H1 (cell line): ENCODE results near the gene IRF2BP1. TPM values are rescaled to one million over a fixed set of nuclear protein-coding genes. Genes with fewer than 3 reads are reported as not detected.

ENCODE experiments used
- CTCF ChIA-PET: fragments of 300-600 bp; sonication (Branson Sonifier 250); formaldehyde crosslinking; loops from one replicate; lab custom pipeline; 2021; ENCODE audit not compliant: partially characterized antibody; lab: Charles Lee
- POLR2A ChIA-PET: fragments of 300-600 bp; sonication (Branson Sonifier 250); formaldehyde crosslinking; loops from one replicate; lab custom pipeline; 2021; ENCODE audit warnings: inconsistent platforms; ENCODE audit not compliant: partially characterized antibody; lab: Charles Lee
- DNase-seq, 2 experiments: peaks; one replicate each; pipeline versions ENCODE4 v3.0.0 to v3.0.0-alpha.2; 2010 to 2022; ENCODE audit warnings: low spot score in 2 of 2, low read depth in 1 of 2, mixed read lengths in 1 of 2
- FAIRE-seq: peaks from 2 replicates; lab custom pipeline; 2011; peaks lifted over from hg19 to GRCh38; lab: Jason Lieb, UNC
- H2AFZ ChIP-seq: 2 replicates; pipeline ENCODE4 v1.8.1; 2012; ENCODE audit warnings: low read length, inconsistent platforms
- H2AK5ac ChIP-seq: 2 replicates; pipeline ENCODE4 v1.6.1; 2013; ENCODE audit warnings: low read depth, low read length
- H2BK120ac ChIP-seq: replicated peaks from 2 replicates; pipeline ENCODE3; 2013; ENCODE audit warnings: low read depth, low read length, inconsistent platforms
- H2BK12ac ChIP-seq: 2 replicates; pipeline ENCODE4 v1.6.1; 2013; ENCODE audit warnings: low read depth, low read length
- H2BK15ac ChIP-seq: 2 replicates; pipeline ENCODE4 v1.6.1; 2013; ENCODE audit warnings: low read length
- H2BK20ac ChIP-seq: 2 replicates; pipeline ENCODE4 v1.6.1; 2013; ENCODE audit warnings: low read length
- H2BK5ac ChIP-seq: 2 replicates; pipeline ENCODE4 v1.6.1; 2013; ENCODE audit warnings: low read depth, low read length
- H3K14ac ChIP-seq: 2 replicates; pipeline ENCODE4 v1.6.1; 2013; ENCODE audit warnings: inconsistent platforms; ENCODE audit not compliant: insufficient read length
- H3K18ac ChIP-seq: 2 replicates; pipeline ENCODE4 v1.6.1; 2013; ENCODE audit warnings: low read length; ENCODE audit errors: extremely low read depth
- H3K23ac ChIP-seq: 2 replicates; pipeline ENCODE4 v1.6.1; 2013; ENCODE audit warnings: inconsistent platforms; ENCODE audit not compliant: insufficient read length
- H3K23me2 ChIP-seq: 2 replicates; pipeline ENCODE4 v1.6.1; 2013; ENCODE audit warnings: low read depth, low read length
- H3K27ac ChIP-seq: 2 replicates; pipeline ENCODE4 v1.6.1; 2011; ENCODE audit warnings: low read depth, low read length, inconsistent platforms
- H3K27me3 ChIP-seq, 4 experiments: replicated peaks in 1 of 4; 1 replicate in 1 of 4; 2 replicates in 3 of 4; pipeline versions ENCODE4 v1.6.1 to v1.8.1; 2011 to 2013; ENCODE audit warnings: low read length in 3 of 4, mild to moderate bottlenecking in 3 of 4, inconsistent platforms in 2 of 4, mixed read lengths in 2 of 4, moderate library complexity in 1 of 4; ENCODE audit not compliant: control insufficient read depth in 3 of 4, insufficient read depth in 3 of 4; ENCODE audit errors: extremely low read depth in 1 of 4
- H3K36me3 ChIP-seq, 4 experiments: 2 replicates each; pipeline versions ENCODE4 v1.6.1 to v1.8.1; 2011 to 2013; ENCODE audit warnings: mild to moderate bottlenecking in 4 of 4, low read length in 3 of 4, moderate library complexity in 2 of 4, control low read depth in 1 of 4, inconsistent platforms in 1 of 4; ENCODE audit not compliant: insufficient read depth in 4 of 4, control insufficient read depth in 2 of 4
- H3K4ac ChIP-seq: replicated peaks from 2 replicates; pipeline ENCODE3; 2013; ENCODE audit warnings: low read length, low read depth, mixed read lengths, inconsistent platforms; ENCODE audit not compliant: insufficient read length
- H3K4me1 ChIP-seq, 4 experiments: replicated peaks in 1 of 4; 1 replicate in 1 of 4; 2 replicates in 3 of 4; pipeline versions ENCODE4 v1.6.1 to v1.8.1; 2011 to 2013; ENCODE audit warnings: low read length in 3 of 4, inconsistent platforms in 2 of 4, mixed read lengths in 1 of 4; ENCODE audit not compliant: insufficient read depth in 4 of 4, control insufficient read depth in 3 of 4
- H3K4me2 ChIP-seq, 2 experiments: 2 replicates each; pipeline versions ENCODE4 v1.6.1 to v1.8.1; 2011 to 2013; ENCODE audit warnings: low read depth in 2 of 2, low read length in 2 of 2, control low read depth in 1 of 2, inconsistent platforms in 1 of 2, mild to moderate bottlenecking in 1 of 2; ENCODE audit not compliant: insufficient read depth in 1 of 2
- H3K4me3 ChIP-seq, 4 experiments: fragments of 200-600, 300-600 bp in 1 of 4; sonication (generic), shearing (Covaris generic), sonication (Bioruptor Twin) in 1 of 4; 2 replicates each; pipeline versions ENCODE4 v1.5.1 to v1.8.1; 2011 to 2016; ENCODE audit warnings: low read length in 4 of 4, low read depth in 3 of 4, control low read depth in 2 of 4, inconsistent platforms in 2 of 4, mild to moderate bottlenecking in 2 of 4, mixed read lengths in 1 of 4, moderate library complexity in 1 of 4; ENCODE audit not compliant: insufficient read depth in 2 of 4; ENCODE audit errors: extremely low read depth in 1 of 4
- H3K56ac ChIP-seq: replicated peaks from 2 replicates; pipeline ENCODE3; 2013; ENCODE audit warnings: low read depth, mild to moderate bottlenecking, mixed read lengths, low read length, inconsistent platforms; ENCODE audit not compliant: insufficient read length
- H3K79me1 ChIP-seq: 2 replicates; pipeline ENCODE4 v1.6.1; 2013; ENCODE audit warnings: low read depth, low read length, control low read depth
- H3K79me2 ChIP-seq, 2 experiments: 2 replicates each; pipeline versions ENCODE4 v1.6.1 to v1.8.1; 2012 to 2013; ENCODE audit warnings: low read length in 2 of 2, mild to moderate bottlenecking in 2 of 2, inconsistent platforms in 1 of 2; ENCODE audit not compliant: insufficient read depth in 2 of 2, control insufficient read depth in 1 of 2
- H3K9ac ChIP-seq, 4 experiments: replicated peaks in 1 of 4; 1 replicate in 1 of 4; 2 replicates in 3 of 4; pipeline versions ENCODE4 v1.6.1 to v1.8.1; 2011 to 2013; ENCODE audit warnings: low read depth in 3 of 4, low read length in 3 of 4, control low read depth in 2 of 4, mild to moderate bottlenecking in 2 of 4, moderate library complexity in 2 of 4, inconsistent platforms in 1 of 4; ENCODE audit errors: extremely low read depth in 1 of 4
- H3K9me3 ChIP-seq, 2 experiments: 2 replicates each; pipeline versions ENCODE4 v1.6.1 to v1.8.1; 2012 to 2013; ENCODE audit warnings: mild to moderate bottlenecking in 2 of 2, moderate library complexity in 2 of 2, control low read depth in 1 of 2, inconsistent platforms in 1 of 2, low read depth in 1 of 2, low read length in 1 of 2, mixed read lengths in 1 of 2; ENCODE audit not compliant: insufficient read depth in 2 of 2
- H4K20me1 ChIP-seq, 2 experiments: replicated peaks in 1 of 2; 2 replicates each; pipeline versions ENCODE3 to v1.8.1; 2011 to 2013; ENCODE audit warnings: inconsistent platforms in 2 of 2, low read length in 2 of 2, mild to moderate bottlenecking in 1 of 2; ENCODE audit not compliant: insufficient read depth in 2 of 2, control insufficient read depth in 1 of 2
- H4K5ac ChIP-seq: 2 replicates; pipeline ENCODE4 v1.6.1; 2013; ENCODE audit warnings: low read length, low read depth, mixed read lengths, inconsistent platforms; ENCODE audit not compliant: insufficient read length
- H4K8ac ChIP-seq: 2 replicates; pipeline ENCODE4 v1.8.0; 2013; ENCODE audit warnings: mild to moderate bottlenecking, moderate library complexity, low read length, inconsistent platforms; ENCODE audit not compliant: insufficient read depth; ENCODE audit errors: extremely low read depth
- H4K91ac ChIP-seq: replicated peaks from 2 replicates; pipeline ENCODE3; 2013; ENCODE audit warnings: low read length, mixed read lengths, inconsistent platforms; ENCODE audit not compliant: insufficient read length
- SP4 ChIP-seq: IDR thresholded peaks from 2 replicates; pipeline ENCODE4 v1.6.1; 2012; ENCODE audit warnings: low read length, inconsistent platforms
- TAF1 ChIP-seq: IDR thresholded peaks from 2 replicates; pipeline ENCODE4 v1.6.1; 2011; ENCODE audit warnings: mild to moderate bottlenecking, low read depth, low read length
- TBP ChIP-seq: IDR thresholded peaks from 2 replicates; pipeline ENCODE4 v1.6.1; 2011; ENCODE audit warnings: low read depth, low read length, improper control_type of control experiment
- WGBS, 2 experiments: shearing (Covaris generic) in 1 of 2; methylation state at CpG; one replicate each; pipeline versions ENCODE4 v1.1.6 to v1.1.7; 2013 to 2015; ENCODE audit warnings: low lambda C conversion rate in 2 of 2, mixed read lengths in 2 of 2, inconsistent platforms in 1 of 2, low coverage in 1 of 2, missing lambda C conversion rate in 1 of 2; ENCODE audit not compliant: insufficient replicate concordance in 2 of 2, insufficient coverage in 1 of 2, insufficient read length in 1 of 2; ENCODE audit errors: extremely low coverage in 1 of 2, missing lambda C conversion rate in 1 of 2; 5-methylcytosine and 5-hydroxymethylcytosine counted together
- polyA plus RNA-seq, 7 experiments: library from polyadenylated mRNA; depleted of rRNA in 3 of 7; stranded (reverse) in 5 of 7; unstranded in 2 of 7; fragments of >200 nt in 5 of 7; fragments of 200-250 nt in 2 of 7; gene quantifications; 1 replicate in 5 of 7; 2 replicates in 1 of 7; 4 replicates in 1 of 7; pipeline versions ENCODE4 v1.2.1 to v1.2.3, GENCODE V29; 2011 to 2013; ENCODE audit warnings: missing spikeins in 2 of 7, mixed read lengths in 2 of 7
- total RNA-seq: library from RNA; stranded (reverse); fragmentation: NEBNext Ultra II Directional; extraction: Animal tissue kit (Norgen Biotek cat#: 25700); gene quantifications from 2 replicates; pipeline ENCODE4 v1.2.1, GENCODE V29; 2021

The IRF2BP1 gene
- total and polyA plus RNA-seq, 2 of the 8 experiments (the other 6 are each of a cell fraction or from before 2014, with no cell fraction given), result 12.1 to 24.4 TPM

DNA sequence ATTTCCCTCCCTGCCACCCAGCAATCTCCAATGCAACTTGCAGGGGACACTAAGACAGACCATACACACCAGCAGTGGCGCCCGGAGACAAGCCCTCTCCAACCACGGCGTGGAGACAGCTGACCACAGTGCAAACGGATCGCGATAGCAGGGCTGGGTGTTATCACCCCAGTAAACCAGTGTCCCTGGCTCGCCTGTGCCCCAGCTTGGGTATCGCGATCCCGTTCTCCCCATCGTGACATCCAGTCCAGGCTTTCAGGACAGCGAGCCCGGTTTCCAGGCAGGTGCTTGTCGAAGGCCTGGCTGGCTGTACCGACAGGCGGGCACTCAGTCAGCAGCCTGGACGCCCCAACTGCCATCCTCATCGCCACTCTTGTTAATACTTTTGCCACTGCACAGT lies 49.3 kb upstream of the IRF2BP1 start:
- Histone ChIP-seq H2BK120ac (no peak overlapping the region), H2BK5ac (no peak overlapping the region; the same call in 1 of the 2 replicates), H3K14ac (no peak overlapping the region), H3K36me3 (peaks cover 0 to 5% (median 0%) of the 10 kb centered on the region in 4 experiments; a peak in 2 of 8 replicates), H3K27me3 (0 out of 7 replicates have a peak, but pooled peaks cover 0 to 2% (median 0%) of the 10 kb centered on the region in 4 experiments), H3K4ac (no peak overlapping the region), H3K4me2 (no peak overlapping the region), H3K79me1 (no peaks in the 10 kb centered on the region), H4K8ac (no peak overlapping the region), H3K4me3 (no peak overlapping the region), H3K27ac (no peak overlapping the region), H3K9me3 (no peaks in the 10 kb centered on the region), H2AK5ac (no peak overlapping the region), H2BK12ac (peak overlapping the region; percentile 33; the same call in 1 of the 2 replicates), H3K79me2 (no peaks in the 10 kb centered on the region), H2BK15ac (no peak overlapping the region), H3K18ac (no peak overlapping the region), H4K20me1 (peaks cover 0 to 2% of the 10 kb centered on the region in 2 experiments), H3K23ac (no peak overlapping the region), H3K9ac (no peak overlapping the region), H2AFZ (no peak overlapping the region), H3K23me2 (no peaks in the 10 kb centered on the region), H4K91ac (no peak overlapping the region), H2BK20ac (no peak overlapping the region), H3K56ac (no peak overlapping the region), H3K4me1 (peaks cover 0 to 3% (median 0%) of the 10 kb centered on the region in 4 experiments; a peak in 2 of 7 replicates), H4K5ac (no peak overlapping the region)
- DNase-seq (no peak), FAIRE-seq (no peak)
- ChIA-PET CTCF (no interaction called here), POLR2A (no interaction called here)
- 85% methylated on average over 19 of the region's 19 CpGs; no CpG with 5 or more reads in 1 of the 2 experiments for WGBS, 2 experiments
- TF ChIP-seq TAF1, result no peak
- no peak for TF ChIP-seq SP4
- TF ChIP-seq TBP, result no peak
